Natural killer cell (primary cell): Measurements from ENCODE around the gene GPSM1. TPM values are rescaled to one million over a fixed set of nuclear protein-coding genes. Genes with fewer than 3 reads are reported as not detected.

ENCODE experiments used
- ATAC-seq, 3 donors: fragments of 150-1000 bp in 2 of 3; fragments of 200-7000 bp in 1 of 3; cut with Tn5 transposase; 1 replicate in 1 of 3; 2 replicates in 2 of 3; pipeline ENCODE4 v1.10.0; 2021; ENCODE audit warnings: mild to moderate bottlenecking in 2 of 3, moderate library complexity in 2 of 3
- DNase-seq, 2 donors: peaks; one replicate each; pipeline versions ENCODE4 v3.0.0 to v3.0.0-alpha.2; 2013 to 2021; ENCODE audit warnings: mixed read lengths in 1 of 2
- H3K27ac ChIP-seq: one replicate; pipeline ENCODE4 v1.5.1; 2013; ENCODE audit warnings: mild to moderate bottlenecking, low read length
- H3K27me3 ChIP-seq: one replicate; pipeline ENCODE4 v1.6.1; 2013; ENCODE audit warnings: low read length; ENCODE audit not compliant: control insufficient read depth, insufficient read depth
- H3K36me3 ChIP-seq: one replicate; pipeline ENCODE4 v1.6.1; 2013; ENCODE audit warnings: low read length; ENCODE audit not compliant: control insufficient read depth, insufficient read depth
- H3K4me1 ChIP-seq: one replicate; pipeline ENCODE4 v1.6.1; 2013; ENCODE audit warnings: low read length; ENCODE audit not compliant: control insufficient read depth, insufficient read depth
- H3K4me3 ChIP-seq: one replicate; pipeline ENCODE4 v1.5.1; 2013; ENCODE audit warnings: low read length
- H3K9me3 ChIP-seq: one replicate; pipeline ENCODE4 v1.6.1; 2013; ENCODE audit warnings: low read length; ENCODE audit not compliant: control insufficient read depth, insufficient read depth
- H3K27ac Mint-ChIP-seq, 2 donors: one replicate each; pipeline ENCODE4 v1.8.0; 2022; ENCODE audit warnings: mild to moderate bottlenecking in 2 of 2, mixed read lengths in 2 of 2, moderate library complexity in 1 of 2
- H3K27me3 Mint-ChIP-seq, 2 donors: one replicate each; pipeline ENCODE4 v1.8.0; 2022; ENCODE audit warnings: low read depth in 2 of 2, mixed read lengths in 2 of 2
- H3K36me3 Mint-ChIP-seq: one replicate; pipeline ENCODE4 v1.8.0; 2022; ENCODE audit warnings: mixed read lengths
- H3K4me1 Mint-ChIP-seq, 2 donors: one replicate each; pipeline ENCODE4 v1.8.0; 2022; ENCODE audit warnings: mixed read lengths in 2 of 2
- H3K4me3 Mint-ChIP-seq: one replicate; pipeline ENCODE4 v1.8.0; 2022; ENCODE audit warnings: mild to moderate bottlenecking, moderate library complexity, mixed read lengths
- H3K9me3 Mint-ChIP-seq, 2 donors: one replicate each; pipeline ENCODE4 v1.8.0; 2022; ENCODE audit warnings: mixed read lengths in 2 of 2
- CTCF ChIP-seq: fragments of 200-600 bp; IDR thresholded peaks from one replicate; pipeline ENCODE4 v1.8.0; 2022; ENCODE audit warnings: antibody characterized with exemption
- WGBS: methylation state at CpG from one replicate; pipeline ENCODE4 v1.1.7; 2013; ENCODE audit warnings: missing lambda C conversion rate; ENCODE audit not compliant: insufficient coverage; 5-methylcytosine and 5-hydroxymethylcytosine counted together
- intact Hi-C: fragments of 100-400 bp; cut with micrococcal nuclease; formaldehyde crosslinking; loops from one replicate; pipeline ENCODE4 v1.14.2; 2022
- total RNA-seq, 4 donors: library from RNA; stranded (reverse); fragments of 120-200 nt in 1 of 4; gene quantifications; one replicate each; pipeline versions ENCODE4 v1.2.3 to v1.2.4, GENCODE V29; 2013 to 2022

GPSM1 gene
- total RNA-seq, 3 donors from 2014 or later (not counting 1 experiment from before 2014, with no cell fraction given): 2.6 to 4.2 (median 3.4) TPM

- Mint-ChIP-seq H3K36me3 (no peaks in the 10 kb centered on the region), H3K4me3 (no peak overlapping the region), H3K27ac (no peak overlapping the region), H3K27me3 (no peaks in the 10 kb centered on the region), H3K4me1 (no peaks in the 10 kb centered on the region), H3K9me3 (no peaks in the 10 kb centered on the region)
- Histone ChIP-seq H3K4me1 (no peaks in the 10 kb centered on the region), H3K9me3 (no peaks in the 10 kb centered on the region), H3K36me3 (peaks cover 62% of the 10 kb centered on the region), H3K4me3 (no peak overlapping the region), H3K27ac (no peak overlapping the region), H3K27me3 (no peaks in the 10 kb centered on the region)
- DNase-seq (no peak), ATAC-seq (no peak)
- TF ChIP-seq CTCF: no peak
- intact Hi-C loops: no loop called here
- 98% methylated on average over 28 of the region's 28 CpGs for WGBS
Observed at GRCh38 chr9:136391737-136392537, 64.6 kb downstream of the GPSM1 start.

GRCh38 chr9:136392538-136393449 lies 65.5 kb downstream of the GPSM1 start:
- DNase-seq (no peak), ATAC-seq (no peak)
- no peaks in the 10 kb centered on the region for H3K27me3 ChIP-seq
- no peaks in the 10 kb centered on the region for H3K4me1 Mint-ChIP-seq
- H3K36me3 Mint-ChIP-seq: no peaks in the 10 kb centered on the region
- H3K36me3 ChIP-seq: peaks cover 54% of the 10 kb centered on the region
- no peaks in the 10 kb centered on the region for H3K9me3 ChIP-seq
- H3K4me3 ChIP-seq: no peak overlapping the region
- H3K27ac Mint-ChIP-seq: no peak overlapping the region
- 92% methylated on average over 21 of the region's 21 CpGs for WGBS
- no peak for TF ChIP-seq CTCF
- no peaks in the 10 kb centered on the region for H3K27me3 Mint-ChIP-seq
- intact Hi-C loops: no loop called here
- H3K4me1 ChIP-seq: no peaks in the 10 kb centered on the region
- H3K27ac ChIP-seq: no peak overlapping the region
- no peak overlapping the region for H3K4me3 Mint-ChIP-seq
- no peaks in the 10 kb centered on the region for H3K9me3 Mint-ChIP-seq

DNA sequence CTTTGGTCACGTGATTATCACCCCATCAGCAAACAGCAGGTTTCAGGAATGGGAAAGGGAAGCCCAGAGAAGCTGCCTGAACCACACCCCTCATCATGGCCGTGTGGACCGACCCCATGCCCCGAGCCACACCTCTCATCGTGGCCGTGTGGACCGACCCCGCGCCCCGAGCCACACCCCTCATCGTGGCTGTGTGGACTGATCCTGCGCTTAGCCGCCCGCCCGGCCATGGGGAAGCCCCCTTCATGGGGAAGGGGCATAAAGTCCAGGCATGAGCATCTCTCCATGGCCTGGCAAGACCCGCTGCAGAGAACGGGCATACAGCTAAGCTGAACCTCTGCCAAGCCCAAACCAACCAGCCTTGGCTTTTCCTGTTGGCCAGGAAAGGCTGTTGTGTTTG lies 66.2 kb downstream of the GPSM1 start:
- Mint-ChIP-seq H3K27ac (no peak overlapping the region), H3K4me1 (peaks cover 0 to 4% of the 10 kb centered on the region in 2 donors), H3K4me3 (no peak overlapping the region), H3K9me3 (no peaks in the 10 kb centered on the region), H3K36me3 (no peaks in the 10 kb centered on the region), H3K27me3 (no peaks in the 10 kb centered on the region)
- 97% methylated on average over 17 of the region's 17 CpGs for WGBS
- intact Hi-C loops: no loop called here
- no peak for DNase-seq
- no peaks in the 10 kb centered on the region for H3K27me3 ChIP-seq
- H3K4me3 ChIP-seq: no peak overlapping the region
- TF ChIP-seq CTCF: no peak
- peaks cover 48% of the 10 kb centered on the region for H3K36me3 ChIP-seq
- H3K27ac ChIP-seq: no peak overlapping the region
- no peak for ATAC-seq
- H3K4me1 ChIP-seq: peaks cover 6% of the 10 kb centered on the region
- no peaks in the 10 kb centered on the region for H3K9me3 ChIP-seq
